ENCODE data around the gene RSL24D1. TPM values are rescaled to one million over a fixed set of nuclear protein-coding genes. Genes with fewer than 3 reads are reported as not detected.
A peak's percentile ranks its signal among the peaks of the same experiment; 100 is the strongest.

RSL24D1 gene
- total and polyA plus RNA-seq, 2 of the 13 experiments (the other 11 are each of a cell fraction or from before 2014, with no cell fraction given), result 58.8 to 100.0 TPM

DNA sequence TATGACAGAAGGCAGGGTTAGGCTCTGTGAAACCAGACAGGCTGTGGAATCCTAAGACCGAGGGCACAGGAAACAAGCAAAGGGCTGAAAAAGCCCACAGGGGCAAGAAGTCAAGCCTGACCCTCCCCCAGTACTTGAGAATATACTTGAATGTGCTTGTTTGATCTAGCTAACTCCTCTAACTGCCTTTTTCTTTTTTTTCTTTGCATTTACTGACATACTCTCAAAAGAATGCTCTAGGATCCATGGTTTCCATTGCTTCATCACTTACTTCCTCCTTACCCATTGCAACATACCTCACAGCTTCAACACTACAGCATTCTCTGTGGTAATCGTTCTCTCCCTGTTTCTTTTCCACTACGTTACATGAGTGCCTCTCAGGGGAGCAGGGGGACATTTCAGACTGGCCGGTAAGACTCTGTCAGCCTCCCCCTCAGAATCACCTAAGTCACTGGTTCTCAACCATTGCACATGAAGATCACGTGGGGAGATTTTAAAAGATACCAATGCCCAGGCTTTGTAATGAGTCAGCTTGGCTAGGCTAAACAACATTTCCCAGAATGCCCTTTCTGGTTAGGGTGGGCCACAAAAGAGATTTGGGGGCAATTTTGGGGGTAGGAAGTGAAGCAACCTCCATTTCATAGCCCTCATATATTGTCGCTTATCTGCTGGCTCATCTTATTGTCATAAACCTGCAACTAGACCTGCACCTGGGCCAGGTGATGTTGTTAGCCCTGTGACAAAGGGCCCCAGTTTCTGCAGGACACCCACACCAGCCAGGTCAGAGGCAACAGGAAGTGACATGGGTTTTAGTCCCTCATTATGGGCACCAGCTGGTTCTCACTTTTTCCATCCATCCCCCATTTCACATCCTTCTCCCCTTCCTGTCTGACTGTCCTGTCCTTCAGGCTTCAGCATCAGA, 24.6 kb upstream of the RSL24D1 start:
- 43% methylated on average over 6 of the region's 6 CpGs for WGBS (ENCODE audit: low lambda C conversion rate)
- in situ Hi-C loops (cut with HindIII; ENCODE audit: extremely low pct_ligation_motif_present, low pct_unique_long_range_greater_than_20kb), result no loop called here
- Histone ChIP-seq H3K79me2 (ENCODE audit: insufficient read depth, low read length) (no peaks in the 10 kb centered on the region), H3K9ac (ENCODE audit: insufficient read depth, low read depth, low read length) (no peak overlapping the region; the same call in 1 of the 2 replicates), H3K36me3 (replicated peaks in 1 of 2; ENCODE audit: control insufficient read depth in 1 of 2, insufficient read depth in 2 of 2, low read length in 2 of 2) (no peaks in the 10 kb centered on the region), H3K4me3 (replicated peaks in 1 of 3; ENCODE audit: insufficient read depth in 1 of 3, low read depth in 2 of 3, low read length in 3 of 3) (no peak overlapping the region), H4K20me1 (ENCODE audit: insufficient read depth, low read length) (no peaks in the 10 kb centered on the region), H3K4me2 (ENCODE audit: low read depth, low read length) (peak overlapping the region; percentile 5; the same call in 1 of the 2 replicates), H3K4me1 (ENCODE audit: insufficient read depth, low read length) (peaks cover 25% of the 10 kb centered on the region), H3K27ac (ENCODE audit: extremely low read length, insufficient read depth, low read length) (peak overlapping the region; percentile 39), H3K27me3 (ENCODE audit: control insufficient read depth in 1 of 2, insufficient read depth in 2 of 2, low read length in 2 of 2) (no peaks in the 10 kb centered on the region), H3K9me3 (ENCODE audit: low read length) (no peaks in the 10 kb centered on the region), H2AFZ (ENCODE audit: low read length) (peak overlapping the region; percentile 10)
- peak; percentile 82 for FAIRE-seq
- POLR2A ChIA-PET, result interaction anchor here (0.7 to 1.8 kb wide), 6 partner anchors 11 to 98 kb away, joined by 3 to 7 read pairs (median 3); partner anchors contain the start of genes PIGB, PIGBOS1 and RSL24D1
- intact Hi-C loops (cut with micrococcal nuclease; ENCODE audit: unreplicated experiment), result loop anchor here (1.0 kb wide), 1 partner anchor 69 kb away; no protein-coding TSS in a partner anchor
- CTCF ChIA-PET (ENCODE audit: low intra/inter-chr PET ratio, low total read pairs), result interaction anchor here (0.7 kb wide), 1 partner anchor 69 kb away, joined by 3 read pairs; the partner anchor contains the start of gene RAB27A
- DNase-seq (ENCODE audit: low spot score), result peak; percentile 86
- BruUV-seq (replicated peaks), result no TSS peak
- peak; percentile 92 for ATAC-seq
- TF ChIP-seq CBX1 (IDR thresholded peaks at IDR 0.05; ENCODE audit: low read depth) (no peak), KDM4B (CRISPR knock-in tag; IDR thresholded peaks at IDR 0.05) (no peak), TEAD2 (CRISPR knock-in tag; IDR thresholded peaks at IDR 0.05) (no peak), ZNF343 (CRISPR knock-in tag; IDR thresholded peaks at IDR 0.05) (no peak), ZNF784 (CRISPR knock-in tag; IDR thresholded peaks at IDR 0.05; ENCODE audit: borderline replicate concordance) (no peak), ZBTB10 (CRISPR knock-in tag; IDR thresholded peaks at IDR 0.05; ENCODE audit: borderline replicate concordance) (no peak), ISL2 (CRISPR knock-in tag; IDR thresholded peaks at IDR 0.05) (no peak), TSC22D2 (CRISPR knock-in tag; IDR thresholded peaks at IDR 0.05; ENCODE audit: borderline replicate concordance) (no peak), ZNF333 (CRISPR knock-in tag; IDR thresholded peaks at IDR 0.05; ENCODE audit: borderline replicate concordance) (no peak), REXO4 (CRISPR knock-in tag; IDR thresholded peaks at IDR 0.05; ENCODE audit: borderline replicate concordance) (no peak)
- TF ChIP-seq, protein P1, sequence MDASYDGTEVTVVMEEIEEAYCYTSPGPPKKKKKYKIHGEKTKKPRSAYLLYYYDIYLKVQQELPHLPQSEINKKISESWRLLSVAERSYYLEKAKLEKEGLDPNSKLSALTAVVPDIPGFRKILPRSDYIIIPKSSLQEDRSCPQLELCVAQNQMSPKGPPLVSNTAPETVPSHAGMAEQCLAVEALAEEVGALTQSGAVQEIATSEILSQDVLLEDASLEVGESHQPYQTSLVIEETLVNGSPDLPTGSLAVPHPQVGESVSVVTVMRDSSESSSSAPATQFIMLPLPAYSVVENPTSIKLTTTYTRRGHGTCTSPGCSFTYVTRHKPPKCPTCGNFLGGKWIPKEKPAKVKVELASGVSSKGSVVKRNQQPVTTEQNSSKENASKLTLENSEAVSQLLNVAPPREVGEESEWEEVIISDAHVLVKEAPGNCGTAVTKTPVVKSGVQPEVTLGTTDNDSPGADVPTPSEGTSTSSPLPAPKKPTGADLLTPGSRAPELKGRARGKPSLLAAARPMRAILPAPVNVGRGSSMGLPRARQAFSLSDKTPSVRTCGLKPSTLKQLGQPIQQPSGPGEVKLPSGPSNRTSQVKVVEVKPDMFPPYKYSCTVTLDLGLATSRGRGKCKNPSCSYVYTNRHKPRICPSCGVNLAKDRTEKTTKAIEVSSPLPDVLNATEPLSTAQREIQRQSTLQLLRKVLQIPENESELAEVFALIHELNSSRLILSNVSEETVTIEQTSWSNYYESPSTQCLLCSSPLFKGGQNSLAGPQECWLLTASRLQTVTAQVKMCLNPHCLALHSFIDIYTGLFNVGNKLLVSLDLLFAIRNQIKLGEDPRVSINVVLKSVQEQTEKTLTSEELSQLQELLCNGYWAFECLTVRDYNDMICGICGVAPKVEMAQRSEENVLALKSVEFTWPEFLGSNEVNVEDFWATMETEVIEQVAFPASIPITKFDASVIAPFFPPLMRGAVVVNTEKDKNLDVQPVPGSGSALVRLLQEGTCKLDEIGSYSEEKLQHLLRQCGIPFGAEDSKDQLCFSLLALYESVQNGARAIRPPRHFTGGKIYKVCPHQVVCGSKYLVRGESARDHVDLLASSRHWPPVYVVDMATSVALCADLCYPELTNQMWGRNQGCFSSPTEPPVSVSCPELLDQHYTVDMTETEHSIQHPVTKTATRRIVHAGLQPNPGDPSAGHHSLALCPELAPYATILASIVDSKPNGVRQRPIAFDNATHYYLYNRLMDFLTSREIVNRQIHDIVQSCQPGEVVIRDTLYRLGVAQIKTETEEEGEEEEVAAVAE (CRISPR knock-in tag; IDR thresholded peaks at IDR 0.05; ENCODE audit: borderline replicate concordance), result peak; percentile 30; the same call in 1 of the 2 replicates
- TF ChIP-seq, protein P2, sequence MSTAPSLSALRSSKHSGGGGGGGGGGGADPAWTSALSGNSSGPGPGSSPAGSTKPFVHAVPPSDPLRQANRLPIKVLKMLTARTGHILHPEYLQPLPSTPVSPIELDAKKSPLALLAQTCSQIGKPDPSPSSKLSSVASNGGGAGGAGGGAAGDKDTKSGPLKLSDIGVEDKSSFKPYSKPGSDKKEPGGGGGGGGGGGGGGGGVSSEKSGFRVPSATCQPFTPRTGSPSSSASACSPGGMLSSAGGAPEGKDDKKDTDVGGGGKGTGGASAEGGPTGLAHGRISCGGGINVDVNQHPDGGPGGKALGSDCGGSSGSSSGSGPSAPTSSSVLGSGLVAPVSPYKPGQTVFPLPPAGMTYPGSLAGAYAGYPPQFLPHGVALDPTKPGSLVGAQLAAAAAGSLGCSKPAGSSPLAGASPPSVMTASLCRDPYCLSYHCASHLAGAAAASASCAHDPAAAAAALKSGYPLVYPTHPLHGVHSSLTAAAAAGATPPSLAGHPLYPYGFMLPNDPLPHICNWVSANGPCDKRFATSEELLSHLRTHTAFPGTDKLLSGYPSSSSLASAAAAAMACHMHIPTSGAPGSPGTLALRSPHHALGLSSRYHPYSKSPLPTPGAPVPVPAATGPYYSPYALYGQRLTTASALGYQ (CRISPR knock-in tag; IDR thresholded peaks at IDR 0.05), result no peak

Measured in HepG2 (cell line).